SW 1271 (cell line): ENCODE measurements around the gene CATSPERZ.

Experiments
- DNase-seq, 2 experiments: peaks; one replicate each; lab custom pipeline; 2025; lab: John Stamatoyannopoulos, UW

Gene CATSPERZ

DNA sequence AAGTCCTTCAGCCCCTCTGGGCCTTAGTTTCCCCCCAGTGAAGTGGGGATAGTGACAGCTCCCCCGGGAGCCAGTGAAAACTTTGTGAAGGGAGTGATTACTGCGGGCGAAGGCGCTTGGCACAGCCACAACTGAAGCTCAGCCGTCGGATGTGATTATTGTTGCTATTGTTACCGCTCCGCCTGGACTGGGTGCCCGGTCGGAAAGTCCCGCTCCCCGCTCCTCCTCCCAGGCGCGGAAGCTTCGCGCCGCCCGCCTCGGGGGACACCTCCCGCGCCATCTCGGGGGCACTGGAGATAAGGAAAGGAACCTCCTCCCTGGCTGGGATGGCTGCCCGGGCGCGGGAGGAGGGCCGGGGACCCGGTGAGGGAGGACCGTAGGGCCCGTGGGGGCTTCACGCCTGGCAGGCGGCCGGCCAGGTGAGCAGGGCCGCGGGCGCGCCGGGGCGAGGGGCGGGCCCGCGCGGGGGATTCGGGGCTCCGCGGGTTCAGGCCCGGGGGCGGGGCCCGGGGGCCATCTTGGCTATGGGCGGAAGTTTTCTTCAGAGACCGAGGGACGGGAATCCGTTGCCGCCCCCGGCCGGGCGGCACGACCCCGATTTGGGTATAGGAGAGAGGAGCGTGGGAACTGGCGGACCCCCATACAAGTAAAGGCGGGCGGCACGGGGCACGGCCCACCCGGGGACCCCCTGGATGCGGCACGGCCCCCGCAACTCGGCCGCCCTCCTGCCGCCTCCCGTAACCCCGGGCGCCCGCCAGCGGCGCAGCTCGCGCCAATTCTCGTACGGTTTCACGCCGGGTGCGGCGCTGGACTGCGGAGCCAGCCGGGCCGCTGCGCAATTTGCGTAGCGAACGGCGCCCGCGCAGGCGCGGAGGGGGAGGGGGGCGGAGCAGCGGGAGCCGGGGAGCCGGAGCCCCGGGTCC is 14.9 kb upstream of the CATSPERZ start, which contains the start of gene GPR137:
TSS of gene GPR137 (plus strand) at position 887 of the 923 bp plus-strand sequence. CDS start 677 bp downstream, outside the sequence.
- peak in 1 of 2 experiments; percentile 75 for DNase-seq

DNA sequence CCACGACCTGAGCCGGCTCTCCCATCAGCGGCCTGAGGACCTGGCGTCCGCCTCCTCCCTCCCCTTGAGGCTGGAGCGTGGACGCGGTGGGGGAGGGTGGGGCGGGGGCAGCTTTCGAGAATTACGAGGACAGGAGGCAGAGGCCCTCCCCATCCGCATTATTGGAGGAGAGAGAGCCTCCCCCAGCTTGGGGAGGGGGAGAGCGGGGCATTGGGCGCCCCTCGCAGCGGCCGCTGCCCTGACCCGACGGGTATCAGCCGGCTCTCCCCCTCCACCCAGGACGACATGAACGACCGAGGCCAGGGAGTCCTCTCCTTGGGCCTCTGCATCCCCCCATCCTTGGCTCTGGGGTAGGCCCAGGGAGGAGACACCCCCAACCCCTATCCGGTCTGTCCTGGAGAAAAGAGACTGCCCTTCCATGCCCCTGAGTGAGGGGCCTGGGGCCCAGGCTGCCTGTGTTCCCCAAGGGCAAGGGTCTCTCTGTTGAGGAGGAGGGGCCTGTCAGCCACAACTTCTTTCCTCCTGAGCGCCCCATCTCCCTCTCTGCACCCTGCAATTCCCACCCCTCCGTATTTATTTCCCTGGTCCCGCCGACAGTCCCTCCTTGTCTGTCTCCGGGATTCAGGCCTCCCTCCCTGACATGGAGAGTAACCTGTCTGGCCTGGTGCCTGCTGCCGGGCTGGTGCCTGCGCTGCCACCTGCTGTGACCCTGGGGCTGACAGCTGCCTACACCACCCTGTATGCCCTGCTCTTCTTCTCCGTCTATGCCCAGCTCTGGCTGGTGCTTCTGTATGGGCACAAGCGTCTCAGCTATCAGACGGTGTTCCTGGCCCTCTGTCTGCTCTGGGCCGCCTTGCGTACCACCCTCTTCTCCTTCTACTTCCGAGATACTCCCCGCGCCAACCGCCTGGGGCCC is 14.0 kb upstream of the CATSPERZ start:
- peak in 1 of 2 experiments; percentile 40 for DNase-seq

DNA sequence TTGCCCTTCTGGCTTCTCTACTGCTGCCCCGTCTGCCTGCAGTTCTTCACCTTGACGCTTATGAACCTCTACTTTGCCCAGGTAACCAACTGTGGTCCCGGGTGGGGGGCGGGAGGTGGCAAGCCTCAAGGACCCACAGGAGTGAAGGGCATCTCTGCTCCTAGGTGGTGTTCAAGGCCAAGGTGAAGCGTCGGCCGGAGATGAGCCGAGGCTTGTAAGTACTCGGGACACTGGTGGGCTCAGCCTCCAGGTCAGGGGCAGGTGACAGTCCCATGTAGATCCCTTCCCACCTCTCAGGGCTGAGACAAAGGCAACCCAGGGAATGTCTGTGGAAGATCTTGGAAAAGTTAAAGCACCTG is 13.4 kb upstream of the CATSPERZ start:
- no peak for DNase-seq

DNA sequence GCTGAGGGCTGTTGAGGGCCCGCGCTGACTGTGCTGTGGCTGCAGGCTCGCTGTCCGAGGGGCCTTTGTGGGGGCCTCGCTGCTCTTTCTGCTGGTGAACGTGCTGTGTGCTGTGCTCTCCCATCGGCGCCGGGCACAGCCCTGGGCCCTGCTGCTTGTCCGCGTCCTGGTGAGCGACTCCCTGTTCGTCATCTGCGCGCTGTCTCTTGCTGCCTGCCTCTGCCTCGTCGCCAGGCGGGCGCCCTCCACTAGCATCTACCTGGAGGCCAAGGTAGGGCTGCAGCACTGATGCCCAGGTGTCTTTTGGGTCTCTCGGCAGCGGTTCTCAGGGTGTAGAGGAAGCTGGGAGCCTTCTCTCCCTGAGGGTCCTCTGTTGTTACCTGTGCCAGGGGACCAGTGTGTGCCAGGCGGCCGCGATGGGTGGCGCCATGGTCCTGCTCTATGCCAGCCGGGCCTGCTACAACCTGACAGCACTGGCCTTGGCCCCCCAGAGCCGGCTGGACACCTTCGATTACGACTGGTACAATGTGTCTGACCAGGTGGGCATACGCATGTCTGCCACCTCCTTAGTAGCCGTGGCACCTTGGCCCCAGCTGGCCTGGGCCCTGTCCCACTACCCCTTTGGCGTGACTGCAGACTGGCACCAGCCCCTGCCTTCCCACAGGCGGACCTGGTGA is 12.3 kb upstream of the CATSPERZ start:
- no peak for DNase-seq

DNA sequence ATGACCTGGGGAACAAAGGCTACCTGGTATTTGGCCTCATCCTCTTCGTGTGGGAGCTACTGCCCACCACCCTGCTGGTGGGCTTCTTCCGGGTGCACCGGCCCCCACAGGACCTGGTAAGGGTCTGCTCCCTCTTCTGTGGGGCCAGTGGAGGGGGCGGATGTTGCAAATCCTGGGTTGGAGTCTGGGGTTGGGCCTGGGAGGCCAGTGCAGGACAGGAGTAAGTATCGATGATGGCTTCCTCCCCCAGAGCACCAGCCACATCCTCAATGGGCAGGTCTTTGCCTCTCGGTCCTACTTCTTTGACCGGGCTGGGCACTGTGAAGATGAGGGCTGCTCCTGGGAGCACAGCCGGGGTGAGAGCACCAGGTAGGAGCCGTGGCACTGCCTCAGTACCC is 11.8 kb upstream of the CATSPERZ start:
- DNase-seq: no peak

DNA sequence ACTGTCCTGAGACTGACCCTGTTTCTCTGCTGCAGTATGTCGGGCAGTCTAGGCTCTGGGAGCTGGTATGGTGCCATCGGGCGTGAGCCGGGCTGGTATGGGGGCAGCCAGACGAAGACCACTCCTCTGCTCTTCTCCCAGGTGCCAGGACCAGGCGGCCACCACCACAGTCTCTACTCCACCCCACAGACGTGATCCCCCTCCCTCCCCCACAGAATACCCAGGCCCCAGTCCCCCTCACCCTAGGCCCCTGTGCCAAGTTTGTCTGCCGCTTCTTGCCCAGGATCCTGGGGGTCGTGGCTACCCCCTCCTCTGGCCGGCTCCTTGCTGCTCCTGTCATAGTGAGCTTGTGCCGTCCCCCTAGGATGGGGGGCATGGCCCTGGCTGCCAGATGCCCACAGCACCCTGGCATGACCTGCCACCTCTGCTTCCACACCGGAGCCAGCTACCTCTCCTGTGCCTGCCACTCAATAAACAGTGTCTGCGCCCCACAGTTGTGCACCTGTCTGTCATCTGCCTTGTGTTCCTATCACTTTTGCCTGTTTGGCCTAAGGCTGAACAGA is 11.1 kb upstream of the CATSPERZ start:
- DNase-seq: no peak

DNA sequence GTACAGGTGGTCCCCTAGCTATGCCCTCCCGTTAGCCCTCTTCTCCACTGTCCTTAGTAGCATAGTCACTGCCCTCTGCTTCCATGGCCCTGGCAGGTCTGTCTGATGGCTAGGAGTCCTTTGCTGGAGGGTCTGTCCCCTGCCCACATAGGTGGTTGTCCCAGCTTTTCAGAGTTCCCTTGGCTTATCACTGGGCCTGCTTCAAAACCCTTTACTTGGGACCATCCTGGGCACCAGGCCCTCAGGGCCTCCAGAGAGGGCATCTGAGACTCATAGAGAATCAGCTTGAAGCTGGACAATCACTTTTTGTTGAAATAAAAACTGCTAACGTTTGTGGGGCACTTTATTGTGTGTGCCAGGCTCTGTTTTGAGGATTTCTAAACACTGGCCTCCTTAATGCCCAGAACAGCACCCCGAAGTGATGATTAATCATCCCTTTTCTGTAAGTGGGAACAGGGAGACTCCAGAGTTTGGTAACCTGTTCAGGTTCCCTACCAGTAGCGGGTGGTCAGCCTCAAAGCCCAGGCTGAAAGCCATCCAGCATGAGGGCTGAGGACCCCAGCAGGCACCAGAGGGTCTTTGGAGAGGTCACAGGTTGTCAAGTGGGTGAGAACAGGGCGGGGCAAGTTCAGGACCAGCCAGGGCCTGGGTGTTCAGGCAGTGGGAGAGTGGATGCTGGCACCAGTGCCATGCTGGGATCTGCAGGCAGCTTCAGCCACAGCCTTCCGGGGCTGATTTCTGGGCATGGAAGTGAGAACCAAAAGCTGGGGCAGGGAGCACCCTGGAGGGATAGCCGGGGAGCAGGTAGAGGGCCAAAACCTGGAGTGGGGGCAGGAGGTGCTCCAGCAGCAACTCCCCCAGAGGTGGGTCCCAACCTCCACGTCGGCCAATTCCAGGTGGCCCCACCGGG is 9.6 kb upstream of the CATSPERZ start:
- DNase-seq: no peak

DNA sequence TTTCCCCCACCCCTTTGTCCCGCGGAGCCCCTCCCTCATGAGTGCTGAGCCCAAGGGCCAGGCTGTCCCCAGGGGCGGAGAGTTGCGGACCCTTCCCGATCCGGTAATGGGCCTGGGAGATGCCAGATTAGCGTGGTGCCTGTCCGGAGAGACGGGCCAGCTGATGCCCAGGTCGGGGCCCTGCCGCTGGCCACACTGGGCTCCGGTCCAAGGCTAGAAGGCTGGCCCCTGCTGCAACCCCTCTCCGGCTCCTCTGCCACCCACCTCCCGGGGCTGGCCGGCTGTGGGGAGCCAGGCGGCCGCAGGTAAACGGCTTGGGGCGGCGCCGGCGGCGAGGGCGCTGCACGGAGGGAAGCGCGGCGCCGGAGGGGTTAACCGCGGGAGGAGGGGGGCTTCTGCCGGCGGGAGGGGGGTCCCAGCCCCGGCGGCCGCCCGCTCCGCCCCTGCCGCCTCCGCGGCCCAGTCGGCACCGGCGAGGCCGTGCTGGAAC is 8.9 kb upstream of the CATSPERZ start, which contains the start of gene KCNK4:
TSS of gene KCNK4 (plus strand) at position 41 of the 490 bp plus-strand sequence. CDS start 1,717 bp downstream, outside the sequence.
- no peak for DNase-seq

DNA sequence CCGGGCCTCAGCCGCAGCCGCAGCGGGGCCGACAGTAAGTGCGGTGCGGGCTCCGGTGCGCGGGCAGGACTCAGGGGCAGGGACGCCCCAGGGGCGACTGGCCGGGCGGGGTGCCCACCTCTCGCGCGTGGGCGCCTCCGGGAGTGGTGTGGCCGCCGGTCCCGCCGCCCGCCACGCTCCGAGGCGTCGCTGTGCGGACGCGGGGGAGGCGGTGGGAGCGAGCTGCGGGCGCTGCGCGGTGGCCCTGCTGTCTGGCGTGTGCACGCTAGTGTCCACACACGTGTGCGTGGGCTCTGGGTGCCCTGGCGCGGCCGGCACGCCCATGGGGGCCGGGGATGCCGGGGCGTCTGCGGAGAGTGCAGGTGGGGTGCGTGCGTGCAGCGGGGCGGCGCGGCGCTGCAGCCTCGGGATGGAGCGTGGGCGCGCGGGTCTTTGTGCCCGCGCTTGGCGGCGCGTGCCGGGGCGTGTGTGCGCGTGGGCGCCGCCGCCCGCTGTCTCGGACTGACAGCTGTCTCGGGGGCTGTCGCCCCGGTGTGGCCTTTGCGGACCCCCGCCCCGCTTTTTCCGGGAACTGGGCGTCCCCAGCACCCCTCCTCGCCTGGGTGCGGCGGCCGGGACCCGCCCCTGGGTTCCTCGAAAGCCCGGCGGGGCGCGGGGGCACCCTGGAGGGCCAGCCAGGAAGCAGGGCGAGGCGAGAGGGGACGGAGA is 8.3 kb upstream of the CATSPERZ start:
- DNase-seq: no peak

DNA sequence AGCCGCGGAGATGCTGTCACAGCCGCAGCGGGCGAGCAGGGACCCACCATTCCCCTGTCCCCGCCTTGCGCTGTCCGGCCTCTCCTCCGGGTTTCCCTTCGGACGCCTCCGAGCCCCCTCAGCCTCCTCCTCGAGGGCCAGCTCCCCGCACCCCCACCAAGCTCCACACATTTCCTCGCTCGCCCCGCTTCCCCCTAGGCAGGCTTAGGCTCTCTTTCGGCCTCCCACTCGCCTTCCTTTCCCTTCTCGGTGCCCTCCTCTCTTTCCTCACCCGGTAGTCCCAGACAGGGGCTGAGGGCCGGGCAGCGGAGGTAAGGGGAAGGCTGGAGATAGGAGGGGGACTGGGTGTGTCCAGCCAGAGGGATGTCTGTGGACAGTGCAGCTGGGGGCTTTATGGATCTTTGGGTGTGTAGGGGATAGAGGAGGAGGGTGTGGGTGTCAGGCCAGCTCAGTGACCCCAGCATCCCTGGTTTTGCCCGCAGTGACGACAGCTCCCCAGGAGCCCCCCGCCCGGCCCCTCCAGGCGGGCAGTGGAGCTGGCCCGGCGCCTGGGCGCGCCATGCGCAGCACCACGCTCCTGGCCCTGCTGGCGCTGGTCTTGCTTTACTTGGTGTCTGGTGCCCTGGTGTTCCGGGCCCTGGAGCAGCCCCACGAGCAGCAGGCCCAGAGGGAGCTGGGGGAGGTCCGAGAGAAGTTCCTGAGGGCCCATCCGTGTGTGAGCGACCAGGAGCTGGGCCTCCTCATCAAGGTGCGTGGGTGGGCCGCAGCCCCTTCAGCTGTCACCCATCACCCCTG is 7.5 kb upstream of the CATSPERZ start:
- no peak for DNase-seq

DNA sequence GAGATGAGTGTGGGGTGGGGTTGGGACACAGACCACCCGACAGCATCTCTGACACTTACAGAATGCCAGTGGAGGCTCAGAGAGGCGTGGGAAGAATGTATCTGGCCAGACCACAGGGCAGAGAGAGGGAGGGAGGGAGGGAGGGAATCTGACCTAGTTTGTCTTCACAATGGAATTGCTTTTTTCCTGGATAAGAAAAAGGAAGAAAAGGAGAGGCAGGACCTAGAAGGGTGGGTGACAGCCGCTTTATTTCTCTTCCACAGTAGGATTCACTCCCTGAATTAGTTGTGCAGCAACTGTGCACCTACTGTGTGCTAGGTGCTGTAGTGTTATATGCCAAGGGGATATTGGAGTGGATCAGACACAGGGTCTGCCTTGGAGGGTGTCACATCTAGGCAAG is 5.4 kb upstream of the CATSPERZ start:
- DNase-seq: no peak

DNA sequence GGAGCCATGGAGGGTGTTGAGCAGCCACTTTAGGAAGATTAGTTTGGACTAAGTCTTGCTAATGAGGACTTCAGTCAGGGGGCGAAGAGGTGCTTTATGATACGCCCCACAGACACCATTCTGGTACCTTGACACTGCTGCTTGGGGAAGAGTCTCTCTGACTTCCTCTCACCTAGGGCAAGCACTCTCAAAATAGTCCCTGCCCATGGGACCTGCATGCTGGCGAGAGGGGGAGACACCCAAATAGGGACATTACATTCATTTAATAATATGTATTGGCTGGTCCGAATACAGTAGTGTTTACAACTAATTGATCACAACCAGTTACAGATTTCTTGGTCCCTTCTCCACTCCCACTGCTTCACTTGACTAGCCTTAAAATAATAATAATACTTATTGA is 4.4 kb upstream of the CATSPERZ start:
- no peak for DNase-seq

DNA sequence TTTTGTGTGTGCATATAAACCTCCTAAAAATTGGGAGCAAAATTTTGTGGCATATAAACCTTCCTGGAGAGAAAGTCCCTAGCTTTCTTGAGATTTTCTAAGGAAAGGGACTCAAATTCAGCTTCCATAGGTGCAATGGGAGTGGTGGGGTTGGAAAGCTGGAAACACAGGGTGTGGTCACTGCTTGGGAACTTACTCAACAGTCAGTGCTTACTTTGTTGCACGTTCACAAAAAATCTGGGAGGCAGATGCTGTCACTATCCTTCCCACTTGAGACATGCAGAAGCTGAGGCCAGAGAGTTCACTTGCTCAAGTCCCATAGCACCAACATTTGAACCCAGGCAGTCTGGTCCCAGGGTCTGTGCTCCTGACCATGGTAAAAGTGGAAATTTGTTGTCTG is 3.9 kb upstream of the CATSPERZ start:
- DNase-seq: no peak

DNA sequence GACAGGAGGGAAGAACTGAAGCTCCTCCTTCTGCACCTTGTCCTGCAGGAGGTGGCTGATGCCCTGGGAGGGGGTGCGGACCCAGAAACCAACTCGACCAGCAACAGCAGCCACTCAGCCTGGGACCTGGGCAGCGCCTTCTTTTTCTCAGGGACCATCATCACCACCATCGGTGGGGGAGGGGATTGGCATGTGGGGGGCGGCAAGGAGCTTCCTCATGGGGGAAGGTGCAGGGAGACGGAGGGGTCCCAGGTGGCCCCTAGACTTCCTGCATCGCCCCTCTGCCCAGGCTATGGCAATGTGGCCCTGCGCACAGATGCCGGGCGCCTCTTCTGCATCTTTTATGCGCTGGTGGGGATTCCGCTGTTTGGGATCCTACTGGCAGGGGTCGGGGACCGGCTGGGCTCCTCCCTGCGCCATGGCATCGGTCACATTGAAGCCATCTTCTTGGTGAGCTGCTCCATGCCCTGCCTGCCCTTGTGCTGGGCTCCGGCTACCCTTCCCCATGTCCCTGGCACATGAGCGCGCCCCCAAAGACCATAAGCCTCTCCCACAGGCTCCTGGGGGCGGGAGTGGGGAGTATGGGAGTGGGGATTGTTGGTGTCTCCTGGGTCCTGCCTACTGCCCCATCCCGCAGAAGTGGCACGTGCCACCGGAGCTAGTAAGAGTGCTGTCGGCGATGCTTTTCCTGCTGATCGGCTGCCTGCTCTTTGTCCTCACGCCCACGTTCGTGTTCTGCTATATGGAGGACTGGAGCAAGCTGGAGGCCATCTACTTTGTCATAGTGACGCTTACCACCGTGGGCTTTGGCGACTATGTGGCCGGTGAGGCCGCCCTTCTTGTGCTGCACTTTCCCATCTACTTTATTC is 3.1 kb upstream of the CATSPERZ start:
- DNase-seq: no peak

DNA sequence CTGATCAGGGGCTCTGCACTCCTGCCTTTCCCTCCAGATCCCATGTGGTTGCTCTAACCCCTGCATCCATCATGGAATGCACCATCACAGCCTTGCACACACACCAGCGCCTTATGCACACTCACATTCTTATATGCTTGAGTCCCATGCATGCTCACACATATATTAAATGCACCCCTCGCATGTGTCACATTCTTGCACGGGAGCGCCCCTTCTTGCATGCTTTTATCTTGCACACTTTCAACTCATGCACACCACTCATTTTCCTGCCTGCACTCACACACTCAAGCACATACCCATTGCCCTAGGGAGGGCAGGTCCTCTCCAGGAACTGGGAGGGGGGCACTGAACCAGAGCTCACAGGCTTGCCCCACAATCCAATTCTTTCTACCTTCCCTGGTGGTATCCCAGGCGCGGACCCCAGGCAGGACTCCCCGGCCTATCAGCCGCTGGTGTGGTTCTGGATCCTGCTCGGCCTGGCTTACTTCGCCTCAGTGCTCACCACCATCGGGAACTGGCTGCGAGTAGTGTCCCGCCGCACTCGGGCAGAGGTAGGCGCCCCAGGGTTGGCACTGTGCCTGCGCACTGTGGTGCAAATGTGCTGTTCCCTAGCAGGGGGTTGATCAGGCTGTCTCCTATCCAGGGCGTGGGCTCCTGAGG is 2.3 kb upstream of the CATSPERZ start:
- no peak for DNase-seq

DNA sequence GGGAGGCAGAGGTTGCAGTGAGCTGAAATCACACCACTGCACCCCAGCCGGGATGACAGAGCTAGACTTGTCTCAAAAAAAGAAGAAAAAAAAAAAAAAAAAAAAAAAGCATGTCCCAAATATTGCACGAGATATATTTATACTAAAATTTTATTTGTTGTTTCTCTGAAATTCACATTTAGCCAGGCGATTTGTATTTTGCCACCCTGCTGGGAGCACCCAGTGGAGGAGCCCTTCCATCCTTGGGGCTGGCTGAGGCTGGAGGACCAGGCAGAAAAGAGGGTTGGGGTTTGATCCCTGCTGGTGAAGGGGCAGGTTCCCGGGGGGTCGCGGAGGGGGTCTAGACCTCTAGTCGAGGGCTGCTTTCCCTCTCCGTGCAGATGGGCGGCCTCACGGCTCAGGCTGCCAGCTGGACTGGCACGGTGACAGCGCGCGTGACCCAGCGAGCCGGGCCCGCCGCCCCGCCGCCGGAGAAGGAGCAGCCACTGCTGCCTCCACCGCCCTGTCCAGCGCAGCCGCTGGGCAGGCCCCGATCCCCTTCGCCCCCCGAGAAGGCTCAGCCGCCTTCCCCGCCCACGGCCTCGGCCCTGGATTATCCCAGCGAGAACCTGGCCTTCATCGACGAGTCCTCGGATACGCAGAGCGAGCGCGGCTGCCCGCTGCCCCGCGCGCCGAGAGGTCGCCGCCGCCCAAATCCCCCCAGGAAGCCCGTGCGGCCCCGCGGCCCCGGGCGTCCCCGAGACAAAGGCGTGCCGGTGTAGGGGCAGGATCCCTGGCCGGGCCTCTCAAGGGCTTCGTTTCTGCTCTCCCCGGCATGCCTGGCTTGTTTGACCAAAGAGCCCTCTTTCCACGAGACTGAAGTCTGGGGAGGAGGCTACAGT is 952 bp upstream of the CATSPERZ start:
- no peak for DNase-seq
